Keratinocyte (primary cell): ENCODE results near the gene GXYLT1.

Experiments
- CTCF ChIP-seq, 3 experiments: IDR thresholded peaks in 1 of 3; conservative IDR thresholded peaks in 1 of 3; optimal IDR thresholded peaks in 1 of 3; 2 replicates in 2 of 3; 3 replicates in 1 of 3; pipeline versions ENCODE3 to v1.5.1; 2011; ENCODE audit warnings: low read length in 3 of 3, mild to moderate bottlenecking in 3 of 3, moderate library complexity in 2 of 3, control low read depth in 1 of 3, inconsistent platforms in 1 of 3; ENCODE audit not compliant: insufficient read depth in 2 of 3; ENCODE audit errors: extremely low read depth in 1 of 3
- EZH2 ChIP-seq: IDR thresholded peaks from one replicate; pipeline ENCODE4 v1.6.1; 2012; ENCODE audit warnings: inconsistent platforms, mild to moderate bottlenecking, low read length, moderate library complexity

- TF ChIP-seq CTCF (optimal IDR thresholded peaks at IDR 0.05 in 1 of 3, IDR thresholded peaks at IDR 0.05 in 1 of 3, conservative IDR thresholded peaks at IDR 0.05 in 1 of 3; ENCODE audit: extremely low read depth in 1 of 3, insufficient read depth in 2 of 3, low read length in 3 of 3) (no peak), EZH2 (no peak)
Measured at GRCh38 chr12:42192686-42193085, 48.0 kb upstream of the GXYLT1 start.
